Neural cell (in vitro differentiated cells): ENCODE data around the gene COPS7A. TPM values are rescaled to one million over a fixed set of nuclear protein-coding genes. Genes with fewer than 3 reads are reported as not detected.

Source experiments
- H2AFZ ChIP-seq: fragments of 200-600, 300-800 bp; sonication (generic), shearing (Covaris generic); 2 replicates; pipeline ENCODE4 v1.6.0; 2014; ENCODE audit warnings: low read depth, mild to moderate bottlenecking, antibody characterized with exemption, low read length, moderate library complexity
- H3F3A ChIP-seq: fragments of 200-600 bp; shearing (Covaris generic); 2 replicates; pipeline ENCODE4 v1.6.1; 2016; ENCODE audit warnings: mild to moderate bottlenecking, moderate library complexity, mixed read lengths, antibody characterized with exemption, low read length; ENCODE audit not compliant: insufficient read depth, poor library complexity, severe bottlenecking
- H3K27ac ChIP-seq: fragments of 200-600, 300-800 bp; sonication (generic), shearing (Covaris generic); 2 replicates; pipeline ENCODE4 v1.5.1; 2014; ENCODE audit warnings: mild to moderate bottlenecking, low read length, moderate library complexity
- H3K27me3 ChIP-seq: fragments of 300-800, 200-600 bp; sonication (generic), shearing (Covaris generic); 2 replicates; pipeline ENCODE4 v1.6.0; 2014; ENCODE audit warnings: mild to moderate bottlenecking, low read depth, low read length, moderate library complexity; ENCODE audit not compliant: insufficient read depth
- H3K36me3 ChIP-seq: fragments of 300-800, 200-600 bp; sonication (generic), shearing (Covaris generic); 2 replicates; pipeline ENCODE4 v1.5.1; 2014; ENCODE audit warnings: mild to moderate bottlenecking, antibody characterized with exemption, low read length, moderate library complexity; ENCODE audit not compliant: insufficient read depth
- H3K4me2 ChIP-seq: fragments of 300-800, 200-600 bp; sonication (generic), shearing (Covaris generic); 2 replicates; pipeline ENCODE4 v1.6.0; 2014; ENCODE audit warnings: mild to moderate bottlenecking, low read length
- H3K4me3 ChIP-seq: fragments of 300-800, 200-600 bp; sonication (generic), shearing (Covaris generic); 2 replicates; pipeline ENCODE4 v1.5.1; 2014; ENCODE audit warnings: mild to moderate bottlenecking, low read length, moderate library complexity
- H3K79me2 ChIP-seq: fragments of 200-600 bp; shearing (Covaris generic); replicated peaks from 2 replicates; pipeline ENCODE4 v1.6.0; 2014; ENCODE audit warnings: mild to moderate bottlenecking, low read length, moderate library complexity; ENCODE audit not compliant: insufficient read depth
- H3K9ac ChIP-seq: fragments of 300-800, 200-600 bp; sonication (generic), shearing (Covaris generic); 2 replicates; pipeline ENCODE4 v1.6.1; 2016; ENCODE audit warnings: mild to moderate bottlenecking, low read length, mixed read lengths
- H3K9me2 ChIP-seq: fragments of 200-600 bp; shearing (Covaris generic); 2 replicates; pipeline ENCODE4 v1.6.1; 2016; ENCODE audit warnings: mild to moderate bottlenecking, low read length, mixed read lengths; ENCODE audit not compliant: insufficient read depth
- H3K9me3 ChIP-seq: fragments of 200-600, 300-800 bp; sonication (generic), shearing (Covaris generic); 2 replicates; pipeline ENCODE4 v1.6.1; 2016; ENCODE audit warnings: mild to moderate bottlenecking, mixed run types, low read length, moderate library complexity, mixed read lengths
- H4K20me1 ChIP-seq: fragments of 200-600 bp; shearing (Covaris generic); 2 replicates; pipeline ENCODE4 v1.6.1; 2016; ENCODE audit warnings: mild to moderate bottlenecking, mixed run types; ENCODE audit not compliant: insufficient read depth
- EP300 ChIP-seq: fragments of 450-650 bp; conservative IDR thresholded peaks from 2 replicates; pipeline ENCODE4 v1.6.1; 2014; ENCODE audit warnings: antibody characterized with exemption, mild to moderate bottlenecking, moderate library complexity; ENCODE audit not compliant: poor library complexity, severe bottlenecking
- EZH2 ChIP-seq: fragments of 200-600, 300-800 bp; shearing (Covaris generic), sonication (generic); IDR thresholded peaks from 2 replicates; pipeline ENCODE4 v1.6.1; 2014; ENCODE audit warnings: antibody characterized with exemption, low read length, borderline replicate concordance, mild to moderate bottlenecking; ENCODE audit not compliant: insufficient read depth, poor library complexity, severe bottlenecking
- MXI1 ChIP-seq: fragments of 450-650 bp; conservative IDR thresholded peaks from 2 replicates; pipeline ENCODE4 v1.6.1; 2014; ENCODE audit warnings: antibody characterized with exemption, mild to moderate bottlenecking; ENCODE audit not compliant: poor library complexity, severe bottlenecking
- POLR2AphosphoS5 ChIP-seq: IDR thresholded peaks from 2 replicates; pipeline ENCODE4 v1.6.1; 2012
- RAD21 ChIP-seq: fragments of 450-650 bp; conservative IDR thresholded peaks from 2 replicates; pipeline ENCODE4 v1.6.1; 2014; ENCODE audit warnings: antibody characterized with exemption, mild to moderate bottlenecking, moderate library complexity
- SMC3 ChIP-seq: fragments of 450-650 bp; conservative IDR thresholded peaks from 2 replicates; pipeline ENCODE4 v1.6.1; 2014; ENCODE audit warnings: antibody characterized with exemption, mild to moderate bottlenecking, moderate library complexity; ENCODE audit not compliant: poor library complexity
- TAF1 ChIP-seq: IDR thresholded peaks from 2 replicates; pipeline ENCODE4 v1.6.1; 2012; ENCODE audit warnings: low read depth
- polyA plus RNA-seq: library from polyadenylated mRNA; depleted of rRNA; stranded (reverse); fragments of >200 nt; gene quantifications from 2 replicates; pipeline ENCODE4 v1.2.3, GENCODE V29; 2014
- TF ChIP-seq, protein P1 (sequence below): IDR thresholded peaks from 2 replicates; pipeline ENCODE4 v1.6.1; 2012; ENCODE audit warnings: borderline replicate concordance
- TF ChIP-seq, protein P2 (sequence below): fragments of 450-650 bp; IDR thresholded peaks from 2 replicates; pipeline ENCODE4 v1.5.1; 2014; ENCODE audit warnings: antibody characterized with exemption, mild to moderate bottlenecking, moderate library complexity; ENCODE audit not compliant: poor library complexity, severe bottlenecking

COPS7A gene
- polyA plus RNA-seq, 1 donor from 2014 or later = 45.8 TPM

DNA sequence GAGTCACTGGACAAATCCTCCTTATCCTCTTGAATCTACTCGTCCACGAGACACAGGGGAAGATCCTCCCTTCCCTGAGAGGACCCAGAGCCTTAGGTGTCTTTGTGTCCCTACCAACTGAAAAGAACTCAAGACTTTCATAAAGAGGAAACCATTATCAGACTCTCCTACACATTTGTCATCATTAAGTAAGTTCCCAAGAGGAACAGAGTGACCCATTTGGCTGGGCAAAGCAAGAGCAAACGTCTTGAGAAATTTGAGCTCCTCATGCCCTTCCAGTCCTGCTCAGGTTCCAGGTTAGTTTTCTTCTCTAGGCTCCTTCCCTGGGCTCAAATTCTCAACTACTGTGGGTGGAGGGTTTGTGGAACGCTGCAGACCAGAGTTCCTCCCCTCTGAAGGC, 23.4 kb downstream of the COPS7A start:
- TF ChIP-seq, protein P1, sequence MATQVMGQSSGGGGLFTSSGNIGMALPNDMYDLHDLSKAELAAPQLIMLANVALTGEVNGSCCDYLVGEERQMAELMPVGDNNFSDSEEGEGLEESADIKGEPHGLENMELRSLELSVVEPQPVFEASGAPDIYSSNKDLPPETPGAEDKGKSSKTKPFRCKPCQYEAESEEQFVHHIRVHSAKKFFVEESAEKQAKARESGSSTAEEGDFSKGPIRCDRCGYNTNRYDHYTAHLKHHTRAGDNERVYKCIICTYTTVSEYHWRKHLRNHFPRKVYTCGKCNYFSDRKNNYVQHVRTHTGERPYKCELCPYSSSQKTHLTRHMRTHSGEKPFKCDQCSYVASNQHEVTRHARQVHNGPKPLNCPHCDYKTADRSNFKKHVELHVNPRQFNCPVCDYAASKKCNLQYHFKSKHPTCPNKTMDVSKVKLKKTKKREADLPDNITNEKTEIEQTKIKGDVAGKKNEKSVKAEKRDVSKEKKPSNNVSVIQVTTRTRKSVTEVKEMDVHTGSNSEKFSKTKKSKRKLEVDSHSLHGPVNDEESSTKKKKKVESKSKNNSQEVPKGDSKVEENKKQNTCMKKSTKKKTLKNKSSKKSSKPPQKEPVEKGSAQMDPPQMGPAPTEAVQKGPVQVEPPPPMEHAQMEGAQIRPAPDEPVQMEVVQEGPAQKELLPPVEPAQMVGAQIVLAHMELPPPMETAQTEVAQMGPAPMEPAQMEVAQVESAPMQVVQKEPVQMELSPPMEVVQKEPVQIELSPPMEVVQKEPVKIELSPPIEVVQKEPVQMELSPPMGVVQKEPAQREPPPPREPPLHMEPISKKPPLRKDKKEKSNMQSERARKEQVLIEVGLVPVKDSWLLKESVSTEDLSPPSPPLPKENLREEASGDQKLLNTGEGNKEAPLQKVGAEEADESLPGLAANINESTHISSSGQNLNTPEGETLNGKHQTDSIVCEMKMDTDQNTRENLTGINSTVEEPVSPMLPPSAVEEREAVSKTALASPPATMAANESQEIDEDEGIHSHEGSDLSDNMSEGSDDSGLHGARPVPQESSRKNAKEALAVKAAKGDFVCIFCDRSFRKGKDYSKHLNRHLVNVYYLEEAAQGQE = no peak
- TF ChIP-seq RAD21 (no peak), TAF1 (no peak), POLR2AphosphoS5 (no peak), MXI1 (no peak), EP300 (no peak)
- TF ChIP-seq, protein P2, sequence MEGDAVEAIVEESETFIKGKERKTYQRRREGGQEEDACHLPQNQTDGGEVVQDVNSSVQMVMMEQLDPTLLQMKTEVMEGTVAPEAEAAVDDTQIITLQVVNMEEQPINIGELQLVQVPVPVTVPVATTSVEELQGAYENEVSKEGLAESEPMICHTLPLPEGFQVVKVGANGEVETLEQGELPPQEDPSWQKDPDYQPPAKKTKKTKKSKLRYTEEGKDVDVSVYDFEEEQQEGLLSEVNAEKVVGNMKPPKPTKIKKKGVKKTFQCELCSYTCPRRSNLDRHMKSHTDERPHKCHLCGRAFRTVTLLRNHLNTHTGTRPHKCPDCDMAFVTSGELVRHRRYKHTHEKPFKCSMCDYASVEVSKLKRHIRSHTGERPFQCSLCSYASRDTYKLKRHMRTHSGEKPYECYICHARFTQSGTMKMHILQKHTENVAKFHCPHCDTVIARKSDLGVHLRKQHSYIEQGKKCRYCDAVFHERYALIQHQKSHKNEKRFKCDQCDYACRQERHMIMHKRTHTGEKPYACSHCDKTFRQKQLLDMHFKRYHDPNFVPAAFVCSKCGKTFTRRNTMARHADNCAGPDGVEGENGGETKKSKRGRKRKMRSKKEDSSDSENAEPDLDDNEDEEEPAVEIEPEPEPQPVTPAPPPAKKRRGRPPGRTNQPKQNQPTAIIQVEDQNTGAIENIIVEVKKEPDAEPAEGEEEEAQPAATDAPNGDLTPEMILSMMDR = no peak
- no peaks in the 10 kb centered on the region for H4K20me1 ChIP-seq

DNA sequence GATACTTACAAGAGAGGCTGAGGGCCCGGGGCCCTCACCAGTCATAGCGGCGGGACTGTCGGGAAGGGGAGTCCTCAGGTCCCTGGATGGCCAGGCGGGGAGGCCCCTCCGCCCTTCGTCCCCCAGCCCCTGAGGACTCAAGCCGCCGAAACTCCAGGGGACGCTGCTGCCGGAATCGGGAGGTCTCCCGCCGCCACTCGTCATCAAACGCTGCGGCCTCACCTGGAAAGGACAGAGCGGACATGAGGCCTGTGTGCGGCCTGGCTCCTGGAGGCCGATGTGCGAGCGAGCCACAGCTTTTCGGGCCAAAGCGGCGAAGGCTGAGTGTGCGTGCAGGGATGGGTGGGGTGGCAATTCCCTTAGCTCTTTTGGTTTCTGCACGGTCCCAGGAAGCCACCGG, 24.9 kb downstream of the COPS7A start:
- H3F3A ChIP-seq = no peaks in the 10 kb centered on the region
- peaks cover 7% of the 10 kb centered on the region for H3K36me3 ChIP-seq

More for the DNA sequence above, 23.4 kb downstream of the COPS7A start:
- Histone ChIP-seq H3K9ac (no peak overlapping the region), H2AFZ (no peak overlapping the region), H3K27me3 (no peaks in the 10 kb centered on the region), H3K79me2 (peaks cover 15% of the 10 kb centered on the region), H3K9me3 (no peaks in the 10 kb centered on the region), H3F3A (no peaks in the 10 kb centered on the region), H3K27ac (no peak overlapping the region), H3K4me2 (no peak overlapping the region), H3K4me3 (no peak overlapping the region), H3K36me3 (peaks cover 7% of the 10 kb centered on the region), H3K9me2 (no peaks in the 10 kb centered on the region)

More for the DNA sequence above, 24.9 kb downstream of the COPS7A start:
- Histone ChIP-seq H3K79me2 (peaks cover 20% of the 10 kb centered on the region), H4K20me1 (no peaks in the 10 kb centered on the region), H3K27ac (no peak overlapping the region), H3K9me3 (no peaks in the 10 kb centered on the region), H3K4me3 (no peak overlapping the region), H3K27me3 (no peaks in the 10 kb centered on the region), H3K9ac (no peak overlapping the region), H3K4me2 (no peak overlapping the region), H2AFZ (no peak overlapping the region), H3K9me2 (no peaks in the 10 kb centered on the region)
- TF ChIP-seq EP300 (no peak), POLR2AphosphoS5 (no peak), EZH2 (no peak), TAF1 (no peak), SMC3 (no peak)
- TF ChIP-seq, protein P1 = no peak
- TF ChIP-seq, protein P2 = no peak
